IMR-90 (cell line): ENCODE measurements around the gene BCL2L1. TPM values are rescaled to one million over a fixed set of nuclear protein-coding genes. Genes with fewer than 3 reads are reported as not detected.

Source experiments
- ATAC-seq: fragments of 200-7000 bp; cut with Tn5 transposase; 2 replicates; pipeline ENCODE4 v1.9.1; 2020; ENCODE audit warnings: low read depth, mild to moderate bottlenecking, moderate library complexity
- BruUV-seq: library from RNA; stranded (reverse); fragments of 400-500 nt; replicated peaks from 2 replicates; lab custom pipeline; 2021; lab: Mats Ljungman, UMichigan
- CTCF ChIA-PET: fragments of 300-600 bp; formaldehyde crosslinking; extraction: SDS; loops from one replicate; lab custom pipeline; 2021; ENCODE audit warnings: antibody characterized with exemption; lab: Yijun Ruan, JAX
- POLR2A ChIA-PET: fragments of 300-600 bp; sonication (Branson Sonifier 250); formaldehyde crosslinking; loops from one replicate; lab custom pipeline; 2022; ENCODE audit warnings: antibody characterized with exemption; ENCODE audit not compliant: unreplicated experiment; lab: Charles Lee
- DNase-seq: peaks from one replicate; pipeline ENCODE4 v3.0.0; 2013
- H2AFZ ChIP-seq: replicated peaks from 2 replicates; pipeline ENCODE3; 2013; ENCODE audit warnings: low read length, mild to moderate bottlenecking; ENCODE audit not compliant: poor library complexity
- H2AK5ac ChIP-seq: 2 replicates; pipeline ENCODE4 v1.6.1; 2013; ENCODE audit warnings: low read depth, low read length, inconsistent platforms
- H2AK9ac ChIP-seq: replicated peaks from 2 replicates; pipeline ENCODE3; 2013; ENCODE audit warnings: mild to moderate bottlenecking, low read depth, low read length, moderate library complexity; ENCODE audit not compliant: poor library complexity
- H2BK120ac ChIP-seq: 2 replicates; pipeline ENCODE4 v1.6.1; 2013; ENCODE audit warnings: low read depth, low read length, inconsistent platforms
- H2BK15ac ChIP-seq: 3 replicates; pipeline ENCODE4 v1.6.1; 2013; ENCODE audit warnings: low read depth, low read length, inconsistent platforms
- H2BK20ac ChIP-seq: 2 replicates; pipeline ENCODE4 v1.6.1; 2013; ENCODE audit warnings: low read depth, mild to moderate bottlenecking, inconsistent platforms, low read length, moderate library complexity
- H2BK5ac ChIP-seq: 2 replicates; pipeline ENCODE4 v1.6.1; 2013; ENCODE audit warnings: mild to moderate bottlenecking, low read depth, low read length, inconsistent platforms; ENCODE audit not compliant: poor library complexity, severe bottlenecking
- H3K14ac ChIP-seq: replicated peaks from 2 replicates; pipeline ENCODE4 v1.6.1; 2013; ENCODE audit warnings: low read depth, low read length, inconsistent platforms
- H3K18ac ChIP-seq: 2 replicates; pipeline ENCODE4 v1.6.1; 2013; ENCODE audit warnings: low read depth, low read length, control low read depth
- H3K23ac ChIP-seq: 2 replicates; pipeline ENCODE4 v1.6.1; 2013; ENCODE audit warnings: low read depth, low read length, inconsistent platforms
- H3K27ac ChIP-seq: 2 replicates; pipeline ENCODE4 v1.5.1; 2013; ENCODE audit warnings: mild to moderate bottlenecking, control low read depth, low read length; ENCODE audit not compliant: insufficient read depth
- H3K27me3 ChIP-seq: 2 replicates; pipeline ENCODE4 v1.6.1; 2013; ENCODE audit warnings: low read length; ENCODE audit not compliant: control insufficient read depth, insufficient read depth
- H3K36me3 ChIP-seq: 2 replicates; pipeline ENCODE4 v1.6.1; 2013; ENCODE audit warnings: low read length, mixed read lengths; ENCODE audit not compliant: control insufficient read depth, insufficient read depth
- H3K4ac ChIP-seq: 2 replicates; pipeline ENCODE4 v1.6.1; 2013; ENCODE audit warnings: low read depth, low read length, inconsistent platforms
- H3K4me1 ChIP-seq: 2 replicates; pipeline ENCODE4 v1.6.1; 2013; ENCODE audit warnings: low read length, mixed read lengths; ENCODE audit not compliant: control insufficient read depth, insufficient read depth
- H3K4me2 ChIP-seq: 2 replicates; pipeline ENCODE4 v1.6.1; 2013; ENCODE audit warnings: low read depth, mild to moderate bottlenecking, control low read depth, low read length, moderate library complexity
- H3K4me3 ChIP-seq: 2 replicates; pipeline ENCODE4 v1.5.1; 2013; ENCODE audit warnings: low read depth, mild to moderate bottlenecking, control low read depth, low read length, moderate library complexity; ENCODE audit not compliant: insufficient read depth
- H3K56ac ChIP-seq: 2 replicates; pipeline ENCODE4 v1.6.1; 2013; ENCODE audit warnings: low read length, inconsistent platforms; ENCODE audit not compliant: insufficient read depth; ENCODE audit errors: extremely low read depth
- H3K79me1 ChIP-seq, 2 experiments: 2 replicates each; pipeline ENCODE4 v1.6.1; 2013; ENCODE audit warnings: low read length in 2 of 2, inconsistent platforms in 1 of 2, low read depth in 1 of 2
- H3K9ac ChIP-seq: 2 replicates; pipeline ENCODE4 v1.6.1; 2013; ENCODE audit warnings: low read depth, low read length, control low read depth
- H3K9me1 ChIP-seq: 2 replicates; pipeline ENCODE4 v1.6.1; 2013; ENCODE audit warnings: low read length, inconsistent platforms; ENCODE audit not compliant: insufficient read depth
- H3K9me3 ChIP-seq: 2 replicates; pipeline ENCODE4 v1.6.1; 2013; ENCODE audit warnings: low read length; ENCODE audit not compliant: control insufficient read depth, insufficient read depth
- H4K20me1 ChIP-seq: 2 replicates; pipeline ENCODE4 v1.6.1; 2013; ENCODE audit warnings: low read length, inconsistent platforms; ENCODE audit not compliant: insufficient read depth
- H4K5ac ChIP-seq: 2 replicates; pipeline ENCODE4 v1.6.1; 2013; ENCODE audit warnings: mild to moderate bottlenecking, low read depth, low read length, control low read depth
- H4K8ac ChIP-seq, 2 experiments: 2 replicates each; pipeline ENCODE4 v1.6.1; 2013; ENCODE audit warnings: low read depth in 2 of 2, low read length in 2 of 2, control low read depth in 1 of 2, inconsistent platforms in 1 of 2
- H4K91ac ChIP-seq: 2 replicates; pipeline ENCODE4 v1.6.1; 2013; ENCODE audit warnings: low read depth, low read length, inconsistent platforms; ENCODE audit not compliant: insufficient read depth
- BHLHE40 ChIP-seq: fragments of 150-350 bp; IDR thresholded peaks from 2 replicates; pipeline ENCODE4 v1.6.1; 2016; ENCODE audit warnings: mild to moderate bottlenecking, low read depth, low read length
- CEBPB ChIP-seq: IDR thresholded peaks from 2 replicates; pipeline ENCODE4 v1.6.1; 2012; ENCODE audit warnings: low read depth, low read length, improper control_type of control experiment
- CHD1 ChIP-seq: IDR thresholded peaks from 2 replicates; pipeline ENCODE4 v1.6.1; 2012; ENCODE audit warnings: low read depth, low read length, improper control_type of control experiment
- FOS ChIP-seq: fragments of 150-350 bp; IDR thresholded peaks from 2 replicates; pipeline ENCODE4 v1.6.1; 2016; ENCODE audit warnings: low read depth, low read length
- MAFK ChIP-seq: IDR thresholded peaks from 2 replicates; pipeline ENCODE4 v1.6.1; 2012; ENCODE audit warnings: low read depth, low read length, improper control_type of control experiment
- MAZ ChIP-seq: IDR thresholded peaks from 2 replicates; pipeline ENCODE4 v1.6.1; 2012; ENCODE audit warnings: low read depth, mild to moderate bottlenecking, low read length, improper control_type of control experiment, moderate library complexity, borderline replicate concordance
- NFE2L2 ChIP-seq: fragments of 150-350 bp; IDR thresholded peaks from 2 replicates; pipeline ENCODE4 v1.6.1; 2016; ENCODE audit warnings: low read depth, mild to moderate bottlenecking, low read length
- POLR2A ChIP-seq: IDR thresholded peaks from 2 replicates; pipeline ENCODE4 v1.6.1; 2012; ENCODE audit warnings: mild to moderate bottlenecking, low read depth, low read length
- RAD21 ChIP-seq: IDR thresholded peaks from 2 replicates; pipeline ENCODE4 v1.6.1; 2012; ENCODE audit warnings: low read length, improper control_type of control experiment
- RCOR1 ChIP-seq: IDR thresholded peaks from 2 replicates; pipeline ENCODE4 v1.6.1; 2012; ENCODE audit warnings: mild to moderate bottlenecking, low read length, improper control_type of control experiment; ENCODE audit not compliant: insufficient replicate concordance
- SMC3 ChIP-seq: fragments of 150-350 bp; IDR thresholded peaks from 2 replicates; pipeline ENCODE4 v1.6.1; 2016; ENCODE audit warnings: low read depth, mild to moderate bottlenecking, antibody characterized with exemption, low read length, moderate library complexity
- WGBS, 2 experiments: methylation state at CpG; one replicate each; pipeline versions ENCODE4 v1.1.5 to v1.1.7; 2013; ENCODE audit warnings: missing lambda C conversion rate in 2 of 2; ENCODE audit not compliant: insufficient read length in 1 of 2; ENCODE audit errors: extremely low coverage in 2 of 2; 5-methylcytosine and 5-hydroxymethylcytosine counted together
- dilution Hi-C: fragments of 300-500 bp; cut with HindIII; formaldehyde crosslinking; loops from one replicate; pipeline ENCODE4 v1.14.3; 2018; ENCODE audit warnings: low sequenced_read_pairs; ENCODE audit not compliant: unreplicated experiment
- in situ Hi-C: fragments of 300-500 bp; cut with MboI; formaldehyde crosslinking; loops from 3 replicates; pipeline ENCODE4 v1.14.3; 2019; ENCODE audit warnings: low sequenced_read_pairs, inconsistent platforms, mixed read lengths
- intact Hi-C: fragments of 100-400 bp; cut with micrococcal nuclease; formaldehyde crosslinking; loops from 2 replicates; pipeline ENCODE4 v1.10.0; 2022
- polyA plus RNA-seq, 3 experiments: library from polyadenylated mRNA; depleted of rRNA; stranded (reverse); fragments of >200 nt; gene quantifications; 2 replicates each; pipeline ENCODE4 v1.2.3, GENCODE V29; 2012; ENCODE audit warnings: low replicate concordance in 1 of 3
- total RNA-seq: library from RNA; depleted of rRNA; stranded (reverse); fragments of >200 nt; gene quantifications from 2 replicates; pipeline ENCODE4 v1.2.3, GENCODE V29; 2012
- TF ChIP-seq, protein P1 (sequence below): fragments of 150-350 bp; IDR thresholded peaks from 2 replicates; pipeline ENCODE4 v1.6.1; 2016; ENCODE audit warnings: low read depth, mild to moderate bottlenecking, low read length, moderate library complexity, borderline replicate concordance
- TF ChIP-seq, protein P2 (sequence below): fragments of 150-350 bp; IDR thresholded peaks from 2 replicates; pipeline ENCODE4 v1.6.1; 2017; ENCODE audit warnings: mild to moderate bottlenecking, antibody characterized with exemption, low read length, low read depth

The BCL2L1 gene
- total and polyA plus RNA-seq, 2 of the 4 experiments (the other 2 are of a cell fraction) = 40.2 to 41.9 TPM

DNA sequence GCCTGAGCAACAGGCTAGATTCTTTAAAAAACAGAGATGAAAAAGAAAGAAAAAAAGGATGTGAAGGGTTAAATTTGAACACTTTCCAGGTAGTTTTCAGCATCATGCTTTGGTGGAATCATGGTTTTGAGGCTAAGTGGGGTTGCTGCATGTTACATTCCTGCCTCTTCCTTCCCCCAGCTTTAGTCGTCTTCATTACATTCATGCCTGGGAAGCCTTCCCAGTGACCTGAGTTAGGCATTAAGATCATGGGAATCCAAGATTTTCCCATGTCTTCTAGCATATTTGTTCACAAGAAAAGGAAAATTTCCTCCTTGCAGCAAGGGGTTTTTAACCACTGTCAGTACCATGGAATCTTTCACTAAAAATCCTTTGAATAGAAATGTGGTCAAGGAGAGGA lies 28.5 kb upstream of the BCL2L1 start:
- H2BK15ac ChIP-seq = peak overlapping the region; percentile 54; the same call in 1 of the 3 replicates
- peak; percentile 97 for DNase-seq
- no peaks in the 10 kb centered on the region for H3K27me3 ChIP-seq
- peak overlapping the region; percentile 46; the same call in 1 of the 2 replicates for H3K9ac ChIP-seq
- CTCF ChIA-PET = interaction anchor here (0.6 kb wide), 1 partner anchor 22 kb away, joined by 5 read pairs; no protein-coding TSS in a partner anchor
- 0 out of 2 replicates have a peak overlapping the region, but pooled peaks have one; percentile 66 for H3K14ac ChIP-seq
- H3K79me1 ChIP-seq = peaks cover 3 to 43% of the 10 kb centered on the region in 2 experiments; a peak in 2 of 4 replicates
- peak overlapping the region; percentile 46 for H3K23ac ChIP-seq
- peaks cover 5% of the 10 kb centered on the region; the same call in 1 of the 2 replicates for H3K9me1 ChIP-seq
- BruUV-seq = no TSS peak
- H3K4me3 ChIP-seq = no peak overlapping the region
- no peaks in the 10 kb centered on the region for H3K36me3 ChIP-seq
- H3K4me2 ChIP-seq = peak overlapping the region; percentile 67
- H2AK5ac ChIP-seq = peak overlapping the region; percentile 47; the same call in 1 of the 2 replicates
- POLR2A ChIA-PET = no interaction called here
- no peaks in the 10 kb centered on the region for H3K9me3 ChIP-seq
- peak overlapping the region; percentile 42; the same call in 1 of the 2 replicates for H3K4ac ChIP-seq
- in situ Hi-C loops = no loop called here
- WGBS, 2 experiments = no CpG with 5 or more reads among the region's 1 CpG
- peak overlapping the region in 1 of 2 experiments; percentile 78; a peak in 2 of 4 replicates for H4K8ac ChIP-seq
- peaks cover 12% of the 10 kb centered on the region for H3K4me1 ChIP-seq
- peak overlapping the region; percentile 91; the same call in 1 of the 2 replicates for H3K27ac ChIP-seq
- no peak overlapping the region for H3K56ac ChIP-seq
- no peak overlapping the region for H2BK20ac ChIP-seq
- H4K20me1 ChIP-seq = peaks cover 3% of the 10 kb centered on the region; the same call in 1 of the 2 replicates
- H3K18ac ChIP-seq = peak overlapping the region; percentile 94
- peak overlapping the region; percentile 71 for H2BK5ac ChIP-seq
- peak overlapping the region; percentile 59 for H2AK9ac ChIP-seq
- peak overlapping the region; percentile 86 for H4K5ac ChIP-seq
- peak overlapping the region; percentile 50; the same call in 1 of the 2 replicates for H2BK120ac ChIP-seq
- no peak for TF ChIP-seq POLR2A
- TF ChIP-seq RCOR1 = no peak
- TF ChIP-seq BHLHE40 = no peak
- TF ChIP-seq, protein P1, sequence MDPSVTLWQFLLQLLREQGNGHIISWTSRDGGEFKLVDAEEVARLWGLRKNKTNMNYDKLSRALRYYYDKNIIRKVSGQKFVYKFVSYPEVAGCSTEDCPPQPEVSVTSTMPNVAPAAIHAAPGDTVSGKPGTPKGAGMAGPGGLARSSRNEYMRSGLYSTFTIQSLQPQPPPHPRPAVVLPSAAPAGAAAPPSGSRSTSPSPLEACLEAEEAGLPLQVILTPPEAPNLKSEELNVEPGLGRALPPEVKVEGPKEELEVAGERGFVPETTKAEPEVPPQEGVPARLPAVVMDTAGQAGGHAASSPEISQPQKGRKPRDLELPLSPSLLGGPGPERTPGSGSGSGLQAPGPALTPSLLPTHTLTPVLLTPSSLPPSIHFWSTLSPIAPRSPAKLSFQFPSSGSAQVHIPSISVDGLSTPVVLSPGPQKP = no peak
- TF ChIP-seq MAFK = no peak
- TF ChIP-seq RAD21 = no peak
- no peak for TF ChIP-seq SMC3
- no peak for TF ChIP-seq CHD1
- TF ChIP-seq FOS = 0 out of 2 replicates have a peak, but pooled peaks have one; percentile 3
- TF ChIP-seq, protein P2, sequence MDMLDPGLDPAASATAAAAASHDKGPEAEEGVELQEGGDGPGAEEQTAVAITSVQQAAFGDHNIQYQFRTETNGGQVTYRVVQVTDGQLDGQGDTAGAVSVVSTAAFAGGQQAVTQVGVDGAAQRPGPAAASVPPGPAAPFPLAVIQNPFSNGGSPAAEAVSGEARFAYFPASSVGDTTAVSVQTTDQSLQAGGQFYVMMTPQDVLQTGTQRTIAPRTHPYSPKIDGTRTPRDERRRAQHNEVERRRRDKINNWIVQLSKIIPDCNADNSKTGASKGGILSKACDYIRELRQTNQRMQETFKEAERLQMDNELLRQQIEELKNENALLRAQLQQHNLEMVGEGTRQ = no peak
- peak; percentile 27; the same call in 1 of the 2 replicates for TF ChIP-seq CEBPB
- TF ChIP-seq MAZ = no peak
- TF ChIP-seq NFE2L2 = no peak
- H2AFZ ChIP-seq = peak overlapping the region; percentile 55
- dilution Hi-C loops = no loop called here
- H4K91ac ChIP-seq = 0 out of 2 replicates have a peak overlapping the region, but pooled peaks have one; percentile 35
- ATAC-seq = peak; percentile 81
- intact Hi-C loops = no loop called here
